ENCODE measurements around the gene AMOTL2.

DNA sequence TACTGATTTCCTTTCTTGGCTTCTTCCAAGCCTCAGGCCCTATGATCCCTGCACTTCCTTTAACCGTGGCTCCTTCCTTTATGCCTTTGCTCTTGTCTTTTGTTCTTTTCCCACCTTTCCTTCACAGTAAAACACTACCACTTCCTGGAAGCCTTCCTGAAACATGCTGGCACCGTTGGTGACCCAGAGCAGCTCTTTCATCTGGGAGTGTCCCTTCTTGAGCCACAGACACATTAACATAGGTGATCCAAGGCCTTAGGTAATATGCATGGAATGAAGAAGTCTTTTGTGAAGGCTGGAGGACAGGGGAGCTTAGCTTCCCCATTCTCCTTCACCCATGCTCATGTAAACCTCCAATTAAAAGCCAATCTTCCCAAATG lies 39.4 kb downstream of the AMOTL2 start:
- TF ChIP-seq FOXJ3 (CRISPR knock-in tag; IDR thresholded peaks at IDR 0.05), result no peak
- TF ChIP-seq, protein P1, sequence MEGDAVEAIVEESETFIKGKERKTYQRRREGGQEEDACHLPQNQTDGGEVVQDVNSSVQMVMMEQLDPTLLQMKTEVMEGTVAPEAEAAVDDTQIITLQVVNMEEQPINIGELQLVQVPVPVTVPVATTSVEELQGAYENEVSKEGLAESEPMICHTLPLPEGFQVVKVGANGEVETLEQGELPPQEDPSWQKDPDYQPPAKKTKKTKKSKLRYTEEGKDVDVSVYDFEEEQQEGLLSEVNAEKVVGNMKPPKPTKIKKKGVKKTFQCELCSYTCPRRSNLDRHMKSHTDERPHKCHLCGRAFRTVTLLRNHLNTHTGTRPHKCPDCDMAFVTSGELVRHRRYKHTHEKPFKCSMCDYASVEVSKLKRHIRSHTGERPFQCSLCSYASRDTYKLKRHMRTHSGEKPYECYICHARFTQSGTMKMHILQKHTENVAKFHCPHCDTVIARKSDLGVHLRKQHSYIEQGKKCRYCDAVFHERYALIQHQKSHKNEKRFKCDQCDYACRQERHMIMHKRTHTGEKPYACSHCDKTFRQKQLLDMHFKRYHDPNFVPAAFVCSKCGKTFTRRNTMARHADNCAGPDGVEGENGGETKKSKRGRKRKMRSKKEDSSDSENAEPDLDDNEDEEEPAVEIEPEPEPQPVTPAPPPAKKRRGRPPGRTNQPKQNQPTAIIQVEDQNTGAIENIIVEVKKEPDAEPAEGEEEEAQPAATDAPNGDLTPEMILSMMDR (IDR thresholded peaks at IDR 0.05), result no peak

Measured in SK-N-SH (cell line).